Medulla oblongata (tissue), 1 donor: ENCODE data around the gene ETF1.
A peak's percentile ranks its signal among the peaks of the same experiment; 100 is the strongest.

Experiments used
- DNase-seq: peaks from one replicate; pipeline ENCODE4 v3.0.0-alpha.2; 2015; ENCODE audit errors: extremely low spot score

The ETF1 gene

DNA sequence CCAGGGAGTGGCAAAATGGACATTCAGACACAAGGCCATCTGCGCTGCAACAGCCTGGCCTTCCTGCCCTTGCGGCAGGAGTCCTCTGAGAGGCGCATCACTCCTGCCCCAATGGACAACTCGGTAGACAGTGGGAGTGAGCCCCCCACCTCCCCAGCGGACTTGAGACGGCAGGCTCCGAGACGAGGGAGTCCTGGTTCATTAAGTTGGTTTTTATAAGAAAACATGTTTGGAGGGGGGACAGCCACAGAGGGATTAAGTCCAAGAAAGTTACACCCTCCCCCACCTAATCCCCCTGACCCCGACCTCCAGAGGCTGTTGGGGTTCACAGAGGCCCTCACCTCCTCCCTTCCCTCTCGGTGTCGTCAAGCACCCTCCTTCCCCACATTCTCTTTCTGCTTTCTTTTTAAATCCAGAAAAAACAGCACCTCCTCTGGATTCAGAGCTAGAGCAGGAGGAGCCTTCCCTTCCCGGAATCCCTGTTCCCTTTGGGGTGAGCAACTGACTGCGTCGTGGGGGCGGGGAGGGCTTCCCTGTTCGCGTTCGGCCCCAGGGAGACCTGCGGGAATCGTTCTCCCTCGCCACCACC is 79.5 kb downstream of the ETF1 start:
- DNase-seq, result no peak

DNA sequence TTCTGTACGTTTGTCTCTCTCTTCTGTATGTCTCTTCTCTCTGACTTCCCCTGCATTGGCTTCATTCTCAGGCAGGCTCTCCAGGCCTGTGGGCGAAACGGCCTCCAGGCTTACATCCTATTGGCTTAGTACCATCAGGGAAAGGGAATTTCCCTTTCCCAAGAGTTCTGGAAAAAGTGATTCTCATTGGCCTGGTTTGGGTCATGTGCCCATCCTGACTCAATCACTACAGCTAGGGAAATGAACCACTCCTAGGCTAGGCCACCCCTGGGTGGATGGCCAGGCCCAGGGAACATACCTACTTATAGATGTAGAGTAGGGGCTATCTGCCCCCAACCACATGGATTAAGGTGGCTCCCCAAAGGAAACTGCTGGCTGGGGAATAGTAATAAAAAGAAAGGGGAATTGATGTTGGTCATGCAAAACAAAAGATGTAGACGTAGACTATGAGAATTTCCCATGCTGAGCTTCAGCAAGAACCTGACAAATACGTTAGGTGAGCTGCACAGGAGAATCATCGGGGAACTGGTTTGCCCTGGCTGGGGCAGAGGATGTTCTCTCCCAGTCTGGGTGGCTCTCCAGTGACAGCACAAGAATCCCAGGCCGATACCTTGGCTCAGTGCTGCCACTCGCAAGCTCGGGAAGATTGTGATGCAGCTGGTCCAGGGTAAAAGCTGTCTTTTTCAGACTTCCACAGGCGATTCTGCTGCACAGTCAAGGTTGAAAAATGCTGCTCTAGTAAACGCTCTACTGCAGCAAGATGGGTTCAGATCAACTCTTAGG is 81.5 kb downstream of the ETF1 start:
- DNase-seq, result no peak

DNA sequence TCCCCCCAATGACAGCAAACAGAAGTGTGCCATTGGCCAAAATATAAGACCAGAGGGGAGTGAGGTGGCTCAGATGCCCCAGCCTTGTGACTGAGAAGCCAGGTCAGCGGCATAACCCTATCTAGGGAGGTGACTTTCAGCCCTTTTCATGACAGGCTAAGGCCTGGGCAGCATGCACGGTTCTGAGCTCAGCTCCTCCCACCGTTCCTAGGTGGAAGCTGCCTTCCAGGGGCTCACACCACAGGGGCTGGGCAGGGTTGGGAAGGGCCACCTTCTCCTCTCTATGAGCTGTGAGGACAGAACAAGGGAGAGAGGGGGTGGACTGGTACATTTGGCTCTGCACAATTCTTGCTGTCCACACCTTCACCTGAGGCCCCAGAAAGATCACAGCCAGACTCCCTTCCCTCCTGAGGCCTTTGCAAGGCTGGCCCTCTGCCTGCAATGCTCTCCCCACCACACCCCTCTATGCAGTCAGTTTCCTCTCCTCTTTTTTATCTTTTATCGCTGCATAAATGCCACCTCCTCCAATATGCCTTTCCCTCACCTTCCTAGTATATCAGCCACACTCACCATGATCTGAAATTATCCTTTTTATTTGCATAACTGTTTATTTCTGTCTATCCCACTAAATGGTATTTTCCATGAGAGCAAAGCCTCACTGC is 82.9 kb downstream of the ETF1 start:
- no peak for DNase-seq

DNA sequence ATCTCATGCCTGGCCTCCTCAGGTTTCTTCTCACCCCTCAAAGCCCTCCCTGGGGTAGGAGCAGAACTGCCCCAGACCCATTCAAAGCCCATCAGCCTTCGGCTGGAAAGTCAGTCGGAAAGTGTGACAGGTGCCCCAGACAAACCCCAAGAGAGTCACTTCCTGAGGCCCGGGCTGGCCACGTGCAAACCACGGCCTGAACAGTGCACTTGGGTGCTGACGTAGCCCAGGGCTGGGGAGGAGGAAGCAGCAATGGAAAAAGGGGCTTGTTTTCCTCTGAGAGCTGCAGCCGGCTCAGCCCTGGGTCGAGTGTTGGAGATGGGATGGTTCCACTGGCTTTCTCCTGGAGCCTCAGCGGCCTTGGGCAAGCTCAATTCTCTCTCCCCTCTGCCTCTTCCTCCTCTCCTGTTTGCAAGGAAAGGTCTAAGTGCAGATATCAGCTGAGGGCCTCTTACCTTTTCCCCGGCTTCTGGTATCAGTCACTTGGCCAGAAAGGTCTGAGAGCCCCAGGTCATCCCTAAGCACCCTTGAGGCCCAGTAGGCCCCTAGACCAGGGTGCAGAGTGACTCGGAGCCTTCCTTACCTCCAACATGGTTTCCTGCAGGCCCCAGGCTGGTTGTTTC is 83.6 kb downstream of the ETF1 start:
- peak; percentile 78 for DNase-seq

DNA sequence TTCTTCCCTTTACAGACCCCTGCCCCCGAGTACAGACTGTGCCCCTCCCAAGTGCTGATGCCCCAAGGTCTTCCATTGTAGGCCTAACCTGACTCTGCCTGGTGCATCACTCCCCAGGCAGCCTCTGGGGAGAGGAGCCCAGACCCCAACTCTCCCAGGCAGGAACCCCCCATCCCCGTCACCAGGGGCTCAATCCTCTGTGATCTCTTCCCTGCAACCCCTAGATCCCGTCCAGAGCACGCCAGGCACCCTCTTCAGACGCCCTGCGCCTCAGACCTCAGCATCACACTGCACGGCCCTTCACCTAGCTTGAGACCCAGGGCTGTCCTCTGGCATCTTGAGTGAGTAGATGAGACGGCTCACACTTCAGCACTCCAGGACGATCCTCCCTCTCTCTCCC is 84.2 kb downstream of the ETF1 start:
- DNase-seq, result no peak

DNA sequence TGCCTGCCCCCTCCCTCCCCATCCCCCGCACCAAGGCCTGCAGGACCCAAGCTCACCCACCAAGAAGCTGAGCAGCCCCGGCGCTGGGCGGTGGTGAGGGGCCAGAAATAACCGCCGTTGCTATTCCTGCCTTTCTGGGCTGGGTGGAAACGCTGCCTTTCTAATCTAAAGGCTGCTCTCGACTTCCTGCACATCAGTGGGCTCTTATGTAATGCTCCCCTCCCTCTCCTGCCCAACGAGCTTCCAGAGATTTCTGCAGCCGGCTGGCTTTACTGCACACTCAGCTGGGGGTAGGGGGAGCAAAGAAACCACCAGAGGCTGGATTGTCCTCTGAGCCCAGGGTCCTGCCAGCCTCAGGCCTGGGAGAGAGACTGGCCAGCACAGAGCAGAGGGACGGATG is 84.7 kb downstream of the ETF1 start:
- peak; percentile 62 for DNase-seq

DNA sequence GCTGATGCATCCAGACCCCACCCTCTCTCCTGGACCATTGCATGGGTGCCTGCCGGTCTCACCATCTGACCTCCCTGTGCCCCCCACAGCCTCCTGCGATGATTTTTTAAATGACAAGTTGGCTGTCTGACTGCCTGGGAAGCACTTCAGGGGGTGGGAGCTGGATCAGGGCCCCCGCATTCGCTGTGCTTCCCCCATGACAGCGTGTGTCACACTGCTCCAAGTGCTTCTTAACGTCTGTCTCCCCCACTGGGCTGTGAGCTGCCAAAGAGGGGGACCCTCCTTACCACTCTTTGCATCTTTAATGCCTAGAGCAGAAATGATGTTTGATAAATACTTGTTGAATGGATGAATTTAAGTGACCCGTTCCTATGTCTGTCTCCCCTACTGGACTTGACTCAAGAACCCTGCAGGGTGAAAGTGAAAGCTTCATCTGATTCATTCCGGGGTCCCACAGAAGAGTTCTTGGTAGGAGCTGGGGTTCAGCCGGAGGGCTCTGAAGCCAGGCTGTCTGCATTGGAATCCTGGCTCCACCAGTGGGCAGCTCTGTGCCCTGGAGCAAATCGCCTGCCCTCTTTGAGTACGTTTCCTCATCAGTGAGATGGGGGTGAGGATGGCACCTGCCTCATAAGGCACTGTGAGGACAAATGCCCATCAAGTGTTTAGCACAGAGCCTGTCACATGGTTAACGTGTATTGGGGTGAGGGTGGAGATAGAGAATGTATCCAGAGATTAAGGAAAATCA is 85.3 kb downstream of the ETF1 start:
- no peak for DNase-seq
